Suppressor macrophage treated with lipopolysaccharide for 4 hours (primary cell): ENCODE data around the gene ZNF555.

Source experiments
- DNase-seq: peaks from one replicate; pipeline ENCODE4 v3.0.0-alpha.2; 2020

The ZNF555 gene

DNA sequence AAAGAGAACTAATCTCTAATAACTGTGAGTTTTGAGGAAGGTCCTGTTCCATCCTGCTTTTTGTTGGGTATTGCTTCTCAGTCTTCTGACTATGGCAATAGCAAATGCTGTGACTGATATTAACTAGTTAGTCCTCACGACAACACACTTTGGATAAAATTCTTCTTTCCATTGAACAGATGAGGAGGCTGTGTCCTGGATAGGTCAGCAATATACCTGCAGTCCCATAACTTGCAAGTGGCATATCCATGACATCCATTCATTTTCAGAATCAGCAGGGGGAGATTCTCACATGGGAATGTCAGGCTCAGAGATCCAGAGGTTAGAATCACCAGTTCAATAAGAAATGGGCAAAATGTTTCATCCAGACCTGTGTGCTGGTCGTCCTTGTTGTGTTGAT is 14.3 kb upstream of the ZNF555 start:
- no peak for DNase-seq

DNA sequence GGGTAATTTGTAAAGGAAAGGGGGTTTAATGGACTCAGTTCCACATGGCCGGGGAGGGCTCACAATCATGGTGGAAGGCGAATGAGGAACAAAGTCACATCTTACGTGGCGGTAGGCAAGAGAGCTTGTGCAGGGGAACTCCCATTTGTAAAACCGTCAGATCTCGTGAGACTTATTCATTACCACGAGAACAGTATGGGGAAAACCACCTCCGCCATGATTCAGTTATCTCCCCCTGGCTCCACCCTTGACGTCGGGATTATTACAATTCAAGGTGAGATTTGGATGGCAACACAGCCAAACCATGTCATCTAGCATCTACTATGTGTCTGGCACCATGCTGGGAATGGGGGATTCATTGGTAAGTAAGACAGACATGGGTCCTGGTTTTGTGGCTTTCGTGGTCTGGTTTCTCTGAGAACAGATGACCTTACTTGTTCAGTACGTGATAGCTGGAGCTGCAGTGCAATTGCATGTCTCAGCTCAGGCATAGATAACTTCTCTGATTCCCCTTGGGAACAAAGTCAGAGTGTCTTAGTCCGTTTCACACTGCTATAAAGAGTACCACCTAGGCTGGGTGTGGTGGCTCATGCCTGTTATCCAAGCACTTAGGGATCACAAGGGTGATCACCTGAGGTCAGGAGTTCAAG is 13.3 kb upstream of the ZNF555 start:
- no peak for DNase-seq

DNA sequence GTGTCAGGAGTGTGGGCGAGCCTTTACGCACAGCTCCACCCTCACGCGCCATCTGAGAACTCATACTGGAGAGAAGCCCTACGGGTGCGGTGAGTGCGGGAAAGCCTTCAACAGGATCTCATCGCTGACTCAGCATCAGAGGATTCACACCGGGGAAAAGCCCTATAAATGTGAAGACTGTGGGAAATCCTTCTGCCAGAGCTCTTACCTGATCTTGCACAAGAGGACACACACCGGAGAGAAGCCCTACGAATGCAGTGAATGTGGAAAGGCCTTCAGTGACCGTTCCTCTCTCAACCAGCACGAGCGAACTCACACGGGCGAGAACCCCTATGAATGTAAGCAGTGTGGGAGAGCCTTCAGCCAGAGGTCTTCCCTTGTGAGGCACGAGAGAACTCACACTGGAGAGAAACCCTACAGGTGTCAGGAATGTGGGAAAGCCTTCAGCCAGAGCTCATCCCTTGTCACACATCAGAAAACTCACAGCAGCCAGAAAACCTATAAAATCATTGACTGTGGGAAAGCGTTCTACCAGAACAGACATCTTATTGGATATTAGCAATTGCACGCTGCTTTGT is 6.9 kb upstream of the ZNF555 start:
- no peak for DNase-seq

DNA sequence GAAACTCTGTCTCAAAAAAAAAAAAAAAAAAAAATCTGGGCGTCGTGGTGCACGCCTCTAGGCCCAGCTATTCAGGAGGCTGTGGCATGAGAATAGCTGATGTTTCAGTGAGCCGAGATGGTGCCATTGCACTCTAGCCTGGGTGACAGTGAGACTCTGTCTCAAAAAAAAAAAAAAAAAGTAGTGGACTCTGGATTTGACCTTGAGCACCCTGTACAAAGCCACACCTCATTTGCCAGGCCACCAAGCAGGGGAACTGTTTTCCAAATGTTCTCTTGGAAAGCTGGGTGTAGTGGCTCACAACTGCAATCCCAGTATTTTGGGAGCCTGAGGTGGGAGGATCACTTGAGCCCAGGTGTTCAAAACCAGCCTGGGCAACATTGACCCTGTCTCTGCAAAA is 3.8 kb upstream of the ZNF555 start:
- DNase-seq: no peak

DNA sequence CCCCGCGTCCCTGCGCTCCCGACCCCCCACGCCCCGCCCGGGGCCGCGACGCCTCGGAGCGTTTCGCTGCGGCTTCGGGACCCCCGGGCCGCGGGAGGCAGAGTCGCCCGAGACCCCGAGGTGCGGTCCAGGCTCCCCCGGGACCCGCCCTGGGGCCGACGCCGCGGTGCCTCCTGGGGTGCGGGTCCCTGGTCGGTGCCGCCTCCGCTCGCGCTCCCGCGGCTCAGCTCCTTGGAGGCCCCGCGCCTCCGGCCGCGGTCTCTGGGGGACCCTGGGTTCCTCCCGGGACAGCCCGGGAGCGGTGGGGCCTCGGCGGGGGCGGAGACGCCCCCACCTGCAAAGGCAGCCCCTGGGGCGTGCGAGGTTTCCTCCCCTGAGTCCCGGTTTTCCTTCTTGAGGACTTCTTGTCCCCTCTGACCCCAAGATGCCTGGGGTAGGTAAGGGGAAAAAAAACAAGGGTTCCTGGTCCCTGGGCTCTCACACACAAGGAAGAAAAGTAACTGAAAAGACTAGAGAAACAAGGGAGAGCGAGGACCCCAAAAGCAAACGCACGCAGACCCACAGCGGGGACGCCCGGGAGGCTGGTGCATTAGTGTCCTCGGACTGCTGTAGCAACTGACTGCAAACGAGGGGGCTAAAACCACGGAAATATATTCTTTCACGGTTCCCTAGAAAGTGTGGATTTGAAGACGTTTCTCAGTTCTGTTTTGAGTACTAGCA is 740 bp downstream of the ZNF555 start:
- no peak for DNase-seq

DNA sequence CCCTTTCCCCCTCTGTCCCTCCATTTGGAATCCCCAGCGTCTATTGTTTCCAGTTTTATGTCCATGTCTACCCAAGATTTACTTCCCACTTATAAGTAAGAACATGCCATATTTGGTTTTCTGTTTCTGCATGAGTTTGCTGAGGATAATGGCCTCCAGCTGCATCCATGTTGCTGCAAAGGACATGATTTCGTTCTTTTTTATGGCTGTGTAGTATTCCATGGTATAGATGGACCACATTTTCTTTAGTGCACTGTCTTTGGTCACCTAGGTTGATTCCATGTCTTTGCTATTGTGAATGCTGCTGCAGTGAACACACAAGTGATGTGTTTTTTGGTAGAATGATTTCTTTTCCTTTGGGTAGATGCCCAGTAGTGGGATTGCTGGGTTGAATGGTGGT is 3.8 kb downstream of the ZNF555 start:
- no peak for DNase-seq

DNA sequence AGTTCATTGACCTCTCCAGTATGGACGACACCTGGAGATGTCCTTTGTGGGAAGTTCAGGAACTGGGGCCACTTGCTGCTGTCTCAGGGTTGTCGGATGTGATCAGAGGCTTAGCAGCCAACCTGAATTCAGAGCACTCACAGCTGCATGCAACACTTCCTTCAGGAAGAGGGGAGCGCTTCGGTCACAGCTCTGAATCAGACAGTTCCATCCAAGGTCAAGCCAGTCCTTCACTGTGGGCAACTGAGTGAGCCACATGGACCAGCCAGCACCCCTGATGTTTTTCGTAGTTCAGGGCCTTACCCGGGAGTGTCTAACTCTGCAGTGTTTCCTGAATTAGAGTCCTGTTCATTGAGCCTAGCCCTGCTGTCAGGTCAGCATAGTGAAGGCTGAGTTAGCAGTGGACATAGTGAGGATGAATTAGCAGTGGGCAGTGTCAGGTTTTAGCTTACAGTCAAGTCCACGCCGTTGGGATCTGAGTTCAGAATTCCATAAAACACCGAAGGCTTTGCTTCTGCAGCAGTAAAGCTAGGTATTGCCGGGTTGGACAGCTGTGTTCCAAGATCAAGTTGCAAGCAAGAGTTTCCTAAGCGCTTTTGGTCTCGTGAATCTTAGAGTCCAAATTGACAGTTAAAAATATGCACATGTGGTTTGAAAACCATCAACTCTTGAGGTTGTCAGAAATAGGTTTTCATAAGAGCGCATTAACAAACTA is 5.1 kb downstream of the ZNF555 start:
- no peak for DNase-seq

DNA sequence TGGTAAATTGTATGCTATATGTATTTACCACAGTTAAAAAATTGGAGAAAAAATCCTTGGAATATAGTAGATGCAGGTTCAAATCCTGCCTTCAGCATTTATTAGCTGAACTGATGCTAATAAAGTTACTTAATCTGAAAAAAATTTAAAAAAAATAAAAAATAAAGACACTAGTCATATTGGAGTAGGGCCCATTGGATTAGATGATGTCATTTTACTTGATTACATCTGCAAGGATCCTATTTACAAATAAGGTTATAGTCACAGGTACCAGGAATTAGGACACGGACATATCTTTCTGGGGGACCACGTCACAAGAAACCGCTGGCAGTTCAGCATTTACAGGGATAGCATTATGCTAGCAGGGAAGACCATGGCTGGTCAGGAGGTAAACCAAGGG is 6.2 kb downstream of the ZNF555 start:
- no peak for DNase-seq

DNA sequence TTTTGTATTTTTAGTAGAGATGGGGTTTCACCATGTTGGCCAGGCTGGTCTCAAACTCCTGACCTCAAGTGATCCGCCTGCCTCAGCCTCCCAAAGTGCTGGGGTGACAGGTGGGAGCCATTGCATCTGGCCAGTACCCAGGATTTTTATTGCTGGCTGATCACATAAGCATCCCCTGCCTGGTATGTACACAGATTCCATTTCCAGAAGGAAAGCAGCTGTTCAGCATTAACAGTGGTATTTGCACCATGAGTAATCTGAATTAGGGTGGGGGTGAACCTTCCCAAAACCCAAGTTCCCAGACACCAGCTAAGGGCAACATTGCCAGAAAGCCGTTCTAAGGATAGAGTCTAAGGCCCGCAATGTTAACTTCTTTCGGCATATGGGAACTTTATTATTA is 7.3 kb downstream of the ZNF555 start:
- DNase-seq: no peak

DNA sequence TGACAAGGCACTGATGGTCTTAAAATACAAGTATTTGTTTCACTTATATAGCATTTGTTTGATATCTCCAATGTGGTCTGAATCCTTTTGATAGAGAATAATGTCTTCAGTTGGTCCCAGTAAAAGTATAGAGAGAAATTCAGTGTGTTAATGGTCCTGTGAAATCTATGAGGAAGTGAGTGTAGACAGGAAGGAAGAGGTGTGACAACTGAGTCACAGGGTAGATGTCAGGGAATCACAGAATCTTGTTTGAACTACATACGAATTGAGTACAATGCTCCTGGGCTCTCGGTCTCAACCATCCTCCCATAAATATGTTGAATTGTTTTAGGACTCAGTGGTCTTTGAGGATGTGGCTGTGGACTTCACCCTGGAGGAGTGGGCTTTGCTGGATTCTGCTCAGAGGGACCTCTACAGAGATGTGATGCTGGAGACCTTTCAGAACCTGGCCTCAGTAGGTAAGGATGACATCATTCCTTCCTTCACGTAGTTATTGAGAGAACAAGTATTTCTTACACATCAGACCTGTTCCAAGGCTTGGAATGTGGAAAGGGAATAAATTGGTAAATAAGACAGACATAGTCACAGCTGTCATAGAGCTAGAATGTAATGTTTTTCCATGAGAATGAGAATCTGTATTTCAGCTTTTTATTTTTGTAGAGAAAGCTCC is 9.1 kb downstream of the ZNF555 start:
- no peak for DNase-seq

DNA sequence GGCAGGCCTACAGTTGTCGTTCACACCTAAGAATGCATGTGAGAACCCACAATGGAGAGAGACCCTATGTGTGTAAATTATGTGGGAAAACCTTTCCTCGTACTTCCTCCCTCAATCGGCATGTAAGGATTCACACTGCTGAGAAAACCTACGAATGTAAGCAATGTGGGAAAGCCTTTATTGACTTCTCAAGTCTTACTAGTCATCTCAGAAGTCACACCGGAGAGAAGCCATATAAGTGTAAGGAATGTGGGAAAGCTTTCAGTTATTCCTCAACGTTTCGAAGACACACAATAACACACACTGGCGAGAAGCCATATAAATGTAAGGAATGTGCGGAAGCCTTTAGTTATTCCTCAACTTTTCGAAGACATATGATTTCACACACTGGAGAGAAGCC is 11.3 kb downstream of the ZNF555 start:
- DNase-seq: no peak

DNA sequence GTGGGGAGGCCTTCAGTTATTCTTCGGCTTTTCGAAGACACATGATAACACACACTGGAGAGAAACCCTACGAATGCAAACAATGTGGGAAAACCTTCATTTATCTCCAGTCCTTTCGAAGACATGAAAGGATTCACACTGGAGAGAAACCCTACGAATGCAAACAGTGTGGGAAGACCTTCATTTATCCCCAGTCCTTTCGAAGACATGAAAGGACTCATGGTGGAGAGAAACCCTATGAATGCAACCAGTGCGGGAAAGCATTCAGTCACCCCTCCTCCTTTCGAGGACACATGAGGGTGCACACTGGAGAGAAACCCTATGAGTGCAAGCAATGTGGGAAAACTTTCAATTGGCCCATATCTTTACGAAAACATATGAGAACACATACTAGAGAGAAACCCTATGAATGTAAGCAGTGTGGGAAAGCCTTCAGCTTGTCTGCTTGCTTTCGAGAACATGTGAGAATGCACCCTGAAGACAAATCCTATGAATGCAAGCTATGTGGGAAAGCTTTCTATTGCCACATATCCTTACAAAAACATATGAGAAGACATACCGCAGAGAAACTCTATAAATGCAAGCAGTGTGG is 11.8 kb downstream of the ZNF555 start:
- DNase-seq: no peak

DNA sequence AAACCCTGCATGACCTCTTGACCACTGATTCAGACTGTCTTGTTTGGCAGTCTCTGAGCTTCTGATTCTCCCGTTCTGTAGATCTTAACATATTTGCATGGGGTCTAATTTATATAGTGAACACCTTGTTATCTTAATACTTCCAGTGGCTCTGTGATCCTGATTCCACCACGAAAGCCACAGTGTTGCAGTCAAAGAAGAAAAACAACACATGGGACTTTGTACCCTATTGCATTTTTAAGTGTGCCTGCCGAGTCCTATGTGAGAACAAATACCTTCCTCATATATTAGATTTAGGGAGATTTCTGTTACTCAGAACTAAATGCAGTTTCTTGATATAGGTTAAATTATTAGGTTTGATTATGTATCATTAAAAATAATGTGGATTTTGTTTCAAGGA is 13.6 kb downstream of the ZNF555 start:
- DNase-seq: no peak

DNA sequence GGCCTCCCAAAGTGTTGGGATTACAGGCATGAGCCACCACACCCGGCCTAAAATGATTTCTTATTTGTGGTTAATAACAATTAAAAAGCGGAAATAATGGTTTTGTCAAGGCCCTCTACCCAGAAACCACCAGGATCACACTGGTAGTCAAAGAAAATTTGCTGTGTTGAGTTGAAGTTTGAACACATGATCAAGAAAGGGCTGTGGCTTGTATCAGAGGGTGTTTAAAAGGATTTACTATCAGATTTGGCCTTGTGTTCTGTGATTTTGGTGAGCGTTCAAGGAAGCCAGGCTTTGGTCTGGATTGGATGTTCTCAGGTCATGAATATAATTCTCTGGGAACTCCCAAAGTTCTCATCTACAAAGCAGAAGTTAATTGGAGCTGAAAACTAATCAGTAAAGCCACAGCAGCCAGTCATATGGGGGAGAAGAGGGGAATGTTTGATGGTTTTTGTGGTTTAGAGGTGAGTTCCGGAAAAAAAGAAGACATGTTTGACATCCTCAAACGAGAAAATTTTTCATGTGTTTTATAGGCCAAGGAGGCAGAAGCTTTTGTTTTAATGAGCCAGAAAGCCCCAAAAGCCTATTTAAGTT is 15.3 kb downstream of the ZNF555 start:
- no peak for DNase-seq

DNA sequence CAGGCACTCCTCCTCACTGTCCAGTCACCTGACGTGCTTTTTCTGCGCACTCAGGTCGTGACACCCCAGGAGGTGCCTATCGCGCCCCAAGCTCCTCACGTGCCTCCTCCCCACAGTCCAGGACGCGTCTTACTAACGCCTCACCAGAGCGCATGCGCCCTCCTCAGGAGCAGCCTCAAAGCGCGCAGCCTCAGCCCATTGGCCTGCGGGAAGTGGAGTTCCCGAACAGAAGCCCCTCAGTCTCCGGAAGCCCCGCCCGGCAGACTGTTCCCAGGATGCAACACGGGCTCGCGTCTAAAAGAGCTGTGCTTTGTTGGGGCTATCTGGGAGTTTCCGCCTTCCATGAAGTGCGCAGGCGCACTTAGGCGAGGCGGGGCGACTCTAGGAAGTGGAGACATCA is 17.6 kb downstream of the ZNF555 start:
- no peak for DNase-seq

DNA sequence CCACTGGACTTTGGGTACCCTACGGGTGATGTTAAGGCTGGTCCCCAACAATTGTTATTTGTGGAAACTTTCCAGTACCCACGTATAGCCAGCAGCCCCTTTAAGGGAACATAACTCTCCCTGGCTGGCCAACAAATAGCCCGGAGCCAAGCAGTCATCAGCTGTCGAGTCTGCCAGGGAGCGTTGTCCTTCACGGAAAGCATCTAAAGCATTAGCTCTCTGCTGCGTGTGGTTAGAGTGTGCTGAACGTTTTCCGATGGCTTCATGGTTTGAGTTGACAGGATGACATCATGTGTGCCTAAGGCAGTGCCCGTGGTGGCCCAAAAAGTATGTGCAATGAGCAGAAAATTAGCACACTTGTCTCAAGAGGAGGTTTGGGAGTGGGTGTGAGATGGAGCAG is 22.5 kb downstream of the ZNF555 start:
- DNase-seq: no peak

DNA sequence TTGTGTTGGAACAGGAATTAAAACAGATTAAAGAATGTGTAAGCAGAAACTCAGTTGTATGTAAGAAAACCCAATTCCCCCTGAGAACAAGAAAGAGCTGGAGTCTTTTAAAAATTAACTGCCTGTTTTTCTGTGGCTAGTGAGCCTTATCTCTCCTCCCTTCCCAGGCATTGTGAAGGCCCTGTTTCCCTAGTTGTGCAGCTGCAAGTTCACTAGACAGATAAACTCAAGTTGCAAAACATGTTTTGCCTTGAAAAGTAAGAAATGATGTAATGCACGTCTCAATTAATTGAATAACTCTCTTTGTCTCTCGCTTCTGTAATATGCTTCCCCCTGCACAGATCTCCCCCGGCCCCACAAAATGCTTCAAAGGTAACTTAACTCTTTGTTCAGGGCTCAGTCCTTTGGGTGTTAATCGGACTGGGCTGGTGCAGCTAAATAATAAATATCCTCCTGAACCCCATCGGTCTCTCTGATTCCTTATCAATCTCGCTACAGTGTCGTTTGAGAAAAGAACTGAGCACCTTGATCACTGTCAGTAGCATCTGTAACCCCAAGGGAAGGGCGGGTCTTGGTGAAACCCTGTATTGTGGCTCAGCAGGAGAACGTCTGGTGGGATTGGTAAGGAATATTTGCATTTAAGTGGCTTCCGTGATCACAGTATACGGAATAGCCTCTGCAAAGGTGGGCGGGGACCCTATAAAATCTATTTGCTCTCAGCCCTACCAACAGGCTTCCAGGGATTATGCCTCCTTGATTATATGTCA is 24.2 kb downstream of the ZNF555 start:
- no peak for DNase-seq

DNA sequence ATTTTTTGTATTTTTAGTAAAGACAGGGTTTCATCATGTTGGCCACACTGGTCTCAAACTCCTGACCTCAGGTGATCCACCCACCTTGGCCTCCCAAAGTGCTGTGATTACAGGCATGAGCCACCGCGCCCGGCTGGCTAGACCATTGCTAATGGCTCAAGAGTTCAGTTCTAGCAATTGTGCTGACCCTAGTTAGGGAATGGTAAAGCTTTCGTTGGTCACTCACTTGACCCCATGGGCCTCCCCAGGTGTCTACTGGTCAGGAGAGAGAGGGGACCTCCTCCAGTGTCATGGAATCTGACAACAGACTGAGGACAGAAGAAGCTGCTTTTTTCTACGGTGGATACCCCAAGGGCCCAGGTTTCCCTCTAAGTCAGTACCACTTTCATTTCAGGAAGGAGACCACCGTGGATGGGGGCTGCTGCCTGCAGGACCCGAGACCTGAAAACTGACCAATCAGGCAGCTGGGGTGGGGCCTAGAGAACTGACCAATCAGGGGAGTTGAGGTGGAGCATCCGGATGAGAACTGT is 25.3 kb downstream of the ZNF555 start:
- no peak for DNase-seq

DNA sequence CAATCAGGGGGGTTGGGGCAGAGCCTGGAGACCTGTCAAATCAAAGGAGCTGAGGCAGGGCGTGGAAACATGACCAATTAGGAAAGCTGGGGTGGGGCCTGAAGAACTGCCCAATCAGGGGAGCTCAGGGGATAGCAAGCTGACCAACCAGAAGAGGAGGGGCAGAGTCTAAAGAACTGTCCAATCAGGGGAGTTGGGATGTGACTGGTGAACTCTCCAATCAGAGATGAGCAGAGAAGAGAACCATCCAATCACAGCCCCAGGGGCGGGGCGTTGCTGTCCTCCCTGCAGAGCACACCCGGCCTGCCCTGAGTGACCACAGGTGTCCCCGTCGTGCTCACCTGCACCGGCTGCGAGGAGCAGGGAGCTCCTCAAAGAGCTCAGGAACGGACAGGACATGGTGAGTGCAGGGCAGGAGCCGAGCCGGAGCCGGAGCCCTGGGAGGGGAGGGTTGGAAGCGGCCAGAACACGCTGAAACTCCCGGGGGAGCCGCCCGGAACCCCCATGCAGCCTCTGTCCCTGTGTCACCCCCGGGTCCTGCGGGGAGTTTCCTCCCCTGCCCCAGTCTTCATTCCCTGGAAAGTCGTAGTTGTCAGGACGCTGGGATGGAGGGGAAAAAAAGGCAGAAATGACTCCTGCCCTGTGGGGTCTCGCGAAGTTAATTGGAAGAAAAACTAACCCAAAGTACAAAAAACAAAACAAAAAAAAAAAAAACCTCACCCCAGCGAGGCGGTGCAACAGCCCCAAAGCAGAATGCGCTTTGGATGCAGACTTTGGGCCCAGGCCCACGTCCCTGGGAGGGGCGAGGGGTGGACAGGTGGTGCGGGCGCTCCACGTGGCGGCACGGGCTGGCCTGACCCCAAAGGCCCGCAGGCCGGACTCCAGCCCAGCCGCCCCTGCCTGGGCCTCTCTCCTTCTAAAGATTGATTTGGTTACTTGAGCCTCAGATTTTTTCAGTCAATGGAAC is 26.0 kb downstream of the ZNF555 start, which contains the start of gene ZNF556:
ZNF556 (plus strand) TSS at position 311 of the 967 bp plus-strand sequence; CDS start at position 398, 87 bp downstream.
- DNase-seq: no peak

DNA sequence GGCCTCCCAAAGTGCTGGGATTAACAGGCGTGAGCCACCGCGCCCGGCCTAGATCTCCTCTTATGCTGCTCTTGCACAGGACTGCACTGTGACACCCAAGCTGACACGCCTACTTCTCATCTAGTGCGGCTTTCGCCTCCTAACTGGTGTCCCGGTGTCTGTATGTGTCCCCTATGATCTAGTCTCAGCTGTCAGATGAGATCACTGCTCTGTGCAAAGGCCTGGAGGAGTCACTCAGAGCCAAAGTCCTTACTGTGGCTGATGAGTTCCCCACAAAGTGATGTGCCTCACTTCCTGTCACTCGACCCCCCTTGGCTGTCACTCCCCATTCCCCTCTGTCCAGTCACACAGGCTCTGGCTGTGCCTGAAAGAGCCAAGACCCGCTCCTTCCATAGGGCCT is 28.3 kb downstream of the ZNF555 start:
- peak; percentile 8 for DNase-seq
